ENCODE data around the gene SIPA1L3. TPM values are rescaled to one million over a fixed set of nuclear protein-coding genes. Genes with fewer than 3 reads are reported as not detected.

The SIPA1L3 gene
- total RNA-seq, 1 donor from 2014 or later = 16.1 TPM

DNA sequence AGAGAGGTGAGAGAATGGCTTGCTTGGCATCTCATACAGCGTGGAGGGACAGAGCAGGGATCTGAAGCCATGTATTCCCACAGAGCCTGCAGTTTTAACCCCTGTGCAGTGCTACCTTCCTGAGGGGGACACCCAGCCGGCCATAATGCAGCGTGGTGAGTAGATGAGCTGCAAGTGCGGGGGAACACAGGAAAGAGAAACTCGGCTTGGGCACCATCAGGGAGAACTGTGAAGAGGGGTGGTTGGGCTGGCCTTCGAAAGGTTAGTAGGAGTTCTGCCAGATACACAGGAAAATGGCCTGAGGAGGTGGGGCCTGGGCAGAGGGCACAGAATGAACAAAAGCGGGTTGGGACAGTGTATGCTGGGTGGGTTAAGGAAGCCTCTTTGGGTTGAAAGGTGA is 88.3 kb downstream of the SIPA1L3 start:
- no peak for DNase-seq (ENCODE audit: low spot score)

DNA sequence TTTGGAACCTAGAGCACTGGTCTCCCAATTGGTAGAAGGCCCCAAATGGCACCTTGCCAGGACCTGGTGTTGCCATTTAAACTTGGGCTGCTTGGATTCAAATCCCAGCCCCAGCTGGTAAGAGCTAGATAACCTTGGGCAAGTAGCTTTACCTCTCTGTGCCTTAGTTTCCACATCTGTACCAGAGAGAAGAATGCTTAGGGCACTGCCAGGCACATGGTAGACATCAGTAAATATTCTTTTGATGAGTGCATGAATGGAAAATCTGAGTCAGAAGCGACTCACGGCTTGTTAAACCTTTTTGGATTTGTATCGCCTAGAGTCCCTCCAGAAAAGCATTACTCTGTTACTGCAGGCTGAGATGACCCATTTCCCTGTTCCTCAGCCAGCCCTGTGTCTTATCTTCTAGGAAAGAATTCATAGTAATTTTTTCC is 90.9 kb downstream of the SIPA1L3 start:
- no peak for DNase-seq (ENCODE audit: low spot score)

DNA sequence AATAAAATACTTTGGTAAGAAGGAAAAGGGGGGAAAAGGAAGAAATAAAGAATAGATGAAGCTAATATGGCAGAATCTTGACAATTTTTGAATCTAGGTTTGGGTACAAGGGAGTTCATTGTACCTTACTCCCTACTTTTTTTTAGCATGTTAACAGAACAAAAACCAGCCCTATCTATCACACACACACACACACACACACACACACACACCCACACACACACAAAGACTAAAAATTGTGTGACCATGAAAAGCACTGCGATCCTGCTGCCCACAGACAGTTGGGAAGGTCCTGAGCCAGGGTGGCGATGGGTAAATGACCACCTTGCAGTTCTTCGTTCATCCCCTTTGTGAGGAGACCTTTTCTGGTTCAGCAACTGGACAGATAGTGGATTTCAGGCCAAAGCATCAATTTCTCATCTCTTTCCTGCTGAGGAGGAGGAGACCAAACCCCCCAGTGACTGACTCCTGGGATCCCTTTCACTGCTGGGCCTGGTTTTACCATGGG is 91.8 kb downstream of the SIPA1L3 start:
- no peak for DNase-seq (ENCODE audit: low spot score)

DNA sequence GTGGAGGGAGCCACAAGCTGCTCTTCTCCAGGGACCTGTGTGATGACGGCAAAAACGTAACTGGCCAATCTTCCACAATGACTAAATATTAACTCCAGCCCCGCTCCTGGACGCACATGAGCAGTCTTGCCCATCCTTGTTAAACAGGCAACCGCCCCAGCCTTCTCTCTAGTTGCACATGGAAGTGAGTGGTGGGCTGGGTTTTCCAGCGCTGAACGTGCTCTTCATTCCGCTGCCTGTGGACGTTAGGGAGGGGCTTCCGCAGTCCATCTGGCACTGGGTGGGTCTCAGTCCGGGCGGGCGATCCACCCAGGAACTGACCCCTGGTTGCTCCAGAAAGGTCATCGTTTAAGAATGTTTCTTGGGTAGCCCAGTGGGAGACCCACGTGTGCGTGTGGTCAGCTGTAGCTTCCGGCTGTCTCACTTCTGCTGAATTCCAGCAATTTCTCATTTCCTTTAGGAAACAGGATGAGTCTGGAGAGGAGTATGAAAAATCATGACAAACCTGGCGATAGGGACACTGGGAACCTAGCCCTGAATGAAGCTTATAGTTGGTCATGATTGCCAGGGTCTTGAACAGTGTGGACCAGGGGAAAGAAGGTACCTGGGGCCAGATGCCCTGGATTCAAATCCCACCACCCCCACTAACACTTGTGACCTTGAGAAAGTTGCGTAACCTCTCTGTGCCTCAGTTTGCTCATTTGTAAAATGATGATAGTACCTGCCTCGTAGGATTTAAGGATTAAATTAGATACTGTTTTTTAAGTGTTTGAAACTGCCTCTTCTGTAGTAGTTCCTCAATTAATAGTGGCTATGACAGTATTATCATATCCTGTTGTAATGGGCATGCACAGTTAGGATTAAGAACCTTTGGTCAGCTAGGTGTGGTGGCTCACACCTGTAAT is 92.6 kb downstream of the SIPA1L3 start:
- DNase-seq (ENCODE audit: low spot score) = no peak

DNA sequence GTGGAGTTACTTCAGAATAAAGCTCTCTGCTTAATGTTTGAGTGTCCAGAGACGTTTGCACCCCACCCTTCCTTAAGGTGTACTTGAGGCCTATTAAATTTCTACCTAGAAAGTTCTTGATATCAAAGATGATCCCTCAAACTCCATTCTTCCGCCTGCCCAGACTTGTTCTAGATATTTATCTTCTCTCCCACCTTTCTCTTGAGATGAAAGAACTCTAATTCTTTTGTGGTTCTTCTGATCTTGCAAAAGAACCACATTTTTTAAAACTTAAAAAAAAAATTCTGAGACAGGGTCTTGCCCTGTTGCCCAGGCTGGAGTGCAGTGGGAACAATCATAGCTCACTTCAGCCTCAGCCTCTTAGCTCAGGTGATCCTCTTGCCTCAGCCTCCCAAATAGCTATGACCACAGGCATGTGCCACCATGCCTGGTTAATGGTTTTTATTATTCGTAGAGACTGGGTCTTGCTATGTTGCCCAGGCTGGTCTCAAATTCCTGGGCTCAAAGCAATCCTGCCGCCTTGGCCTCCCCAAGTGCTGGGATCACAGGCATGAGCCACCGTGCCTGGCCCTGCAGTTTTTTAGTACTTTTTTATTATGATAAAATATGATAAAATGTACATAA is 94.3 kb downstream of the SIPA1L3 start:
- no peak for DNase-seq (ENCODE audit: low spot score)

DNA sequence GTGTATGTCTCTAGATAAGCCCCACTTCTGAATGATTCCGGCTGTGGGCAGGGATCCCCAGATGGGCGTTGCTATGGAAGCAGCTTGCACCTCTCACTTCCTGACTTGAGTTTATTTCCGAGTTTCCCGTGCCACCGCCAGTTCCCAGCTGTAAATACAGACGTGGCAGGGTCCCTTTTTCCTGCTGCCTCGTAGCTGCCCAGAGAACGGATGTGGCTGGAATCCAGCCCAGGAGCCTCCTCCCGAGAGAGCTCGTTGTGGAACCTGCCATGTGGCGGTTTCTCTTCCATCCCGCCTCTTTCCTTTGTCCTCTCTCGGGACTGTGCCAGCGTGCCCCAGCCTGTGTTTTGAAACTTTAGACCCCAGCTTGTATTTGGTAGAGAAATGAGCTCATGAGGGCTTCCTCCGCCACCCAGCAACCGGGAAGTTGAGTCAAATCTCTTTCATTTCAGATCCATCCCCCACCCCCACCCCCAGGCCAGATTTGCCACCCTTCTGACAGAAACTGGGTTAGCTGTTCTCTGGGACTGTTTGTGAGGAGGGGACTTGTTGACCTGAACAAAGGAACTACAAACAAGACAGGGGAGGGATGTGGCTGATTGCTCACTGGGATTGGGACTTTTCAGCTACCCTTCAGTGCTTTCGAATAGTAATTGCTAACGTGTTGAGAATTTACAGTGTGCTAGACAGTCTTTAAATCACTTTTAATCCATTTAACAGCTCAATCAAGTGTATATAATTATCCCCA is 96.6 kb downstream of the SIPA1L3 start:
- DNase-seq (ENCODE audit: low spot score) = peak; percentile 91

DNA sequence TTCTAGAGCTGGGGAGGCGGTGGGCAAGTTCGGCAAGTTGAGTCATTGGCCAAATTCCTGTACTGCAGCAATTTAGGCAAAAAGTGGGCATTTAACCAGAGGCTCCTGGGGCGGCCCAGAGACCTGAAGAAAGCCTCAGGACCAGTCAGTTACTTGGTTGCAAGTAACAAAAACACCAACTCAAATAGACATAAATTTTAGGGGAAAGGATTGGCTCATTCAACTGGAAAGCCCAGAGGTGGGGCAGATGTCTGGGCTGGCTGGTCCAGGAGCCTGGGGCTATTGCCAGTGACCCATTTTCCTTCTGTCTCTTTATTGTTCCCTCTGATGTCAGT is 97.1 kb downstream of the SIPA1L3 start:
- DNase-seq (ENCODE audit: low spot score) = no peak

DNA sequence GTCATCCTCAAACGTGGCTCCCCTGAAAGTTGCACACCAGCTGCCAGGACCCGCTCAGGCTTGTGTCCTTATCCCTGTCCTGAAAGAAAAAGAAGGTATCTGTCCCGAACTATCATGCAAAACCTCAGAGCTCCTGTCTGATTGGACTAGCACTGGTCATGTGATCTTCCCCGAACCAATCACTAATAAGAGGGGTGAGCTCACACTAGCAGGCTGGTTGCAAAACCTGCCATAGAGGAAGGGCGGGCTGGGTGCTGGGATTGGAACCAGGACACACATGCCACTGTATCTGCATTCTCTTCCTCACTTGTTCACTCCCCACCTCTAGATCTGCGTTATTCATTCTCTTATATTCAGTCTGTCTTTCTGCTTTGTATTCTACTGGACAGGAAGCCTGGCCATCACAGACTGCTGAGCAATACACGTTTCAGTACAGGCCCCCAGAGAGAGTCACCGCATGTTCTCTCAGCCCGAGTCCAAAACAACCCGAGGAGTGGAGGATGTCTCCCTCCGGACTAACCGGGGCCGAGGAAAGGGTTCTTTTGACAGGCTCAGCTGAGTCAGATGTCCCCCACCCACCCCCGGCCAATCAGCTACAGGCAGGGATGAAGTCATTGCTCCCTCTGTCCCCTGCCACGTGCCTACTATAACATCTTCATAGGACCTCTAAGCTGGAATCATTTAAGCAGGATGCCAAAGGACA is 97.7 kb downstream of the SIPA1L3 start:
- no peak for DNase-seq (ENCODE audit: low spot score)

DNA sequence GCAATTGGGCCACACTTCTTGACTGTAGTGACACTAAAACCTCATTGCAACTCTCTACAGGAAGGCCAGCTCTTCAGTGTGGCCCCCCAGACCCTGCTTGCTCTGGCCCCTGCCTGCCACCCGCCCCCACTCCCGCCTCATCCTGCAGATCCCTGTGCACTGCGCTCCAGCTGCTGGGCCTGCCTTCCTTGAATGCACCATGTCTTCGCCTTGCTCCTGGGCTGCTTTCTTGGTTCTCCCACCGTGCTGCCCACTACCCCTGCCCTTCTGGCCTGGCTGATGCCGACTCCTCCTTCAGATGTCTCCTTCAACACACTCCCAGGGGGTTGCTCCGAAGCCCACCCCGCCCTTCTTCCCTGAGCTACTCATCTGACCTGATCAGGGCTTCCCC is 98.2 kb downstream of the SIPA1L3 start:
- no peak for DNase-seq (ENCODE audit: low spot score)

DNA sequence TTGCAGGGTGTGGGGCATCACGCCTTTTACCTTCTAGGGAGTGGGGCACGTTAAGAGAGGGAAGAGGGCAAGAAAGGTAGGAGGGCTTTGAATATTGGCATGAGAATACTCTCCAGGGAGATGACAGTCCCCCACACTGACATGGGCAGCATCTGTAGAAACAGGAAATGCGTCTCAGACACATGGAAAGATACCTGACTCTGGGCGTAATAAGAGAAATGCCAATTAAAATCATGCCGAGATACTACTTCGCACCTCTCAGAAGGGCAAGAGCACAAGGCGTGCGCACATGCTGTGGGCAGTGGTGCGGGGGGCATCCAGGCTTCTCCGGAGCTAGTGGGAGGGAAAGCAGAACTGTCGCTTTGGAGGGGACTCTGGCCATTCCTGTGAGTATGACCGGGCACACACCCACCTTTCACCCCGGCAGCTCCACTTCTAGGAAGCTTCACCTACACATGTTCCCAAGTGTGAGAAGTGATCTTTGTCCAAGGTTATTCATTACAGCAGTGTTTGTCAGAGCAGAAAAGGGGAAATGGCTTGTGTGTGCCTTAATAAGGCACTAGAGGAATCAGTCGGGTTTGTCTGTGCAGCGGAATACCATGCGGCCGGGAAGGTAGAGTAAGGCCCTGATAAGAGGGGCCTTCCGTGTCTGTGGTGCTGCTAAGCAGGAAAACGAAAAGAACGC is 99.5 kb downstream of the SIPA1L3 start:
- no peak for DNase-seq (ENCODE audit: low spot score)

DNA sequence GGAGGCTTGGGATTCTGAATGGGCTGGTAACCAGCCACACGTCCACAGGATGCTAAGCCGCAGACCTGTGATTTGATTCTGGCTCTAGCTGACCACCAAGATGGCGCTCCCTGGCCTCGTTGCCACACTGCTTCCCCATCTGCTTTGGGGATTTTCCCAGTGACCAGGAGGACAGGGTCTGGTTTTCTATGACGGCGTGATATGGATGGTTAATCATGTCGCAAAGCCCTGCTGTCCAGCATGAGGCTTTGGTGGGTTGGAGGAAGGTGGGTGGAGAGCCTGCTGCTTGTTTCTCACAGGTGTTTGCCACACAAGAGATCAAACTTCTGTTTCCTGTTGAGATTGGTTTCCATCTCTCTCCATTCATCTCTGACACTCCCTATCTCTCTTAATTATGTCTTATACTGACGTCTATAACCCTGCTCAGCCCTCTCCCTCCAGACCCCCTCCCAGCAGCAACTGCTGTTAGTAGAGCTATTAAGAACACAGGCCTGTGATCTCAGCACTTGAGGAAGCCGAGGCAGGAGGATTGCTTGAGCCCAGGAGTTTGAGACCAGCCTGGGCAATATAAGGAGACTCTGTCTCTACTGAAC is 102.7 kb downstream of the SIPA1L3 start:
- no peak for DNase-seq (ENCODE audit: low spot score)

DNA sequence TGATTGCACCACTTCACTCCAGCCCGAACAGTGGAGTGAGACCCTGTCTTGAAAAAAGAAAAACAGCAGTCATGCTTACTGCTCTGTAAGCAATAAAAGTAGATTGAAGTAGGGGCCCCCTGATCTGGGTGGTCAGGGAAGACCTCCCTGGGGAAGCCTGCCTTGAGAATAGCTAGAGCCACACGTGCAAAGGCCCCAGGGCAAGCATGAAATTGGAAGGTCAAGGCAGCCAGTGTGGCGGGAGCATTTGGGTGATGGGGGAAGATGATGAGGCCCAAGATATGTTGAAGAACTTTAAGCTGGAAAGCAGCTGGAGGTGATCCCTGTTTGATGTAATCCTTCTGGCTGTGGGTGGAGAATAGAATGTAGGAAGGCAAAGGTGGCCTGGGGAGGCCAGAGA is 104.4 kb downstream of the SIPA1L3 start:
- no peak for DNase-seq (ENCODE audit: low spot score)

DNA sequence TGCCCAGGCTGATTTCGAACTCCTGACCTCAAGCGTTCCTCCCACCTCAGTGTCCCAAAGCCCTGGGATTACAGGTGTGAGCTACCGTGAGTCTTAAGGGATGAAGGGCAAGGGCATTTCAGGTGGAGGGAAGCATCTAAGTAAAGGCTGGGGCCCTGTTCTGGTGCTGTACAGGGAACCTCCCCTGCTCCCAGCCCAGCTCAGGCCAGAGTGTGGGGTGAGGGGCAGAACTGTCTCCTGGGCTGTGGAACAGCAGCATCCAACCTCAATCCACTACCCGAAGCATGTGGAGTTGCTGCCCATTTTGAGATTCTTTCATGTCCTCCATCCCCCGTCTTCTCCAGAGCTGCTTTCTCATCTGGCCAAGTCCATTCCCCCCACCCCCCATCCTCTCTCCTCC is 105.3 kb downstream of the SIPA1L3 start:
- DNase-seq (ENCODE audit: low spot score) = no peak

DNA sequence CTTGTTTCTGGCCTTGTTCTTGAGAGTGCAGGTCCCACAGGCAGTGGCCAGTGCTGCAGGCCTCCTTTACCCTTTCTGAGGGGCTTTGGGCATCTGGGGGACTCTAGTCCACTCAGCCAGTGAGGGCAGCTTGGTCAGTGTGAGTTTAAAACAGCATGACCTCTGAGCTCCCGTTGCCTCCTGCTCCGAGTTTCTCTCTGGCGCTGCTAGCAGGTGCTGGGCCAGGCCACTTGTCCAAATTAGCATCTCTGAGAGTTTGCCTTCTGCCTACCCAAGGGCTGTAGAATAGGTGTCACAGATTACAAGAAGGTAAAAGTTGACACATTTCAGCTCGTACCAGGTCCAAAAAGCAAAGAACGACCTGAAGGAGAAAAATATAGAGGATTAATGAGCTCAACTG is 105.9 kb downstream of the SIPA1L3 start:
- no peak for DNase-seq (ENCODE audit: low spot score)

DNA sequence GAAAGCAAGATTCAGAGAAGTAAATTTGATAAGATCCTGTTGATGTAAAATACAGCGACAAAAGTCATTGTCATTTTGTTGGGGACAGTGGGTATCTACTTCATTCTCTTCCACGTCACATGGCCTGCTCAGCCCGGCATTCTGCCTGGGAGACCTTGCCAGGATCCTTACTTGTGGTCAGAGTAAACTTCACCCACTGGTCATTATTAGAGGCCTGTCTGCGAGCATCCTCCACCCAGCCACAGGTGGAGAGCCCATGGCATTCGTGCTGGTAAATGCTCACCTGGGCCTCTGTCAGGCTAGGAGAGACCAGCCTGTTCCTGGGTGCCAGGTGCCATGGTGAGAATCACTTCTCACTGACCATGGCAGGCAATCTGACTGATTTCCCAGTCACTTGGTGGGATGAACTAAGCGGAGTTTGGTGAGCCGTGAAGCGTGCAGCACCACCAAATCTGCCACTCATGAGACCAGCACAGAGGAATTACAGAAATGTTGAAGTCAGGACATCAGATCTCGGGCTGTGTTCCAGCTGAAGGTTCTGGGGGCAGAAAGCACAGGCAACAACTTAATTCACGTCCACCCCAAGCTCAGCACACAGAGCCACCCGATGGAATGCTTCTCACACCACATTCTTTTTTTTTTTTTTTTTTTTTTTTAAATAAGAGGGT is 107.0 kb downstream of the SIPA1L3 start:
- DNase-seq (ENCODE audit: low spot score) = no peak

DNA sequence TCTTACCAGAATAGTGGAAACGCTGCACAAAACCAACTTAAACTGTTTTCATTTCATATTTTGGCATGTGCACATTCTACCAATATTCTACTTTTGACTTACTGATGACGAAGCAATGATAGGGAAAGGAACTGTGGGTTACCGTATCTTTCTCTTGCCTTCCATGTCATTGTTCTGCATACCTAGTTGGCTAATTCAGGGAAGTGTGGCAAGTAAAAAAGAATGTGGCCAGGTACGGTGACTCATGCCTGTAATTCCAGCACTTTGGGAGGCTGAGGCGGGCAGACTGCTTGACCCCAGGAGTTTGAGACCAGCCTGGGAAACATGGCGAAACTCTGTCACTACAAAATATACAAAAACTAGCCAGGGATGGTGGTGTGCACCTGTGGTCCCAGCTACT is 108.2 kb downstream of the SIPA1L3 start:
- DNase-seq (ENCODE audit: low spot score) = no peak

DNA sequence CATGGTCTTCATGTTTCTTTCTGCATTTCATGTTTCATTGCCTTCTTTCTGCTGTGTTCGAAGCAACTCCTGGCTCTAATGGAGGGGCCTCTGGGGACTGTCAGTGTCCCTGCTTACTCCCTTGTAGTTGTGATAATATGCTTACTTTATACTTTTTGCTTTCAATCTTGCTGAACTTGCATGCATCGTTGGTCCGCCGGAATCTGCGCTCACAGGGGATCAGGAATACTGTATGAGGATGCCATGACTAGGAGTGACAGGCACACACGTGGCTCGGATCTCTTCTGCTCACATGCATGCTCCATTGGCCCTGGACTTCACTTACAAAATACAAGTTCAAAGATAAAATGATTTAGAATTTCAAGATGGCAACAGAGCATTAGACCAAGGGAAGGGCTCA is 108.8 kb downstream of the SIPA1L3 start:
- DNase-seq (ENCODE audit: low spot score) = no peak

DNA sequence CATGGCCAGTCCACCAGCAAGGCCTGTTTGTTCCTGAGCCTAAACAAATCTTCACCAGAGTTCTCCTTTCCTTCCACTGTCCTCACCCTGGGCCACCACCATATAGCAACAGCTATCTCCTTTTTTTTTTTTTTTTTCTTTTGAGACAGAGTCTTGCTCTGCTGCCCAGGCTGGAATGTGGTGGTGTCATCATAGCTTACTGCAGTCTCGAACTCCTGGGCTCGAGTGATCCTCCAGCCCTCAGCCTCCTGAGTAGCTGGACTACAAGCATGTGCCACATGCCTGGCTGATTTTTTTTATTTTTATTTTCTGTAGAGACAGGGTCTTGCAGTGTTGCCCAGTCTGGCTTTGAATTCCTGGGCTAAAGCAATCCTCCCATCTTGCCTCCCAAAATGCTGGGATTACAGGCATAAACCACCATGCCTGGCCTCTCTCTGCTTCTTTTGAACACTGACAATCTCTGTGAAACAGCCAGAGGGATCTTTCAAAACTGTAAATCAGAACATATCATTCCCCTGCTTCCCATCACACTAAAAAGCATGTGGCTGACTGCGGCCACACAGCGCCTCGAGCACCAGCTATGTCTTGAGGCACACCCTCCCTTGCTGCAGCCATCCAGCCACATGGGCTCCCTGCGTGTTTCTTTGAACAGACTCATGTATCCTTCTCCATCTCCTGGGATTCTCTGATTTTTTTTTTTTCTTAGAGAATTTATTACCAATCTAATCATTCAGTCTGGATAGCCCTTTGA is 110.6 kb downstream of the SIPA1L3 start:
- DNase-seq (ENCODE audit: low spot score) = no peak

All from mesenteric fat pad (tissue), 1 donor.